HG02678 (cell line): ENCODE data around the gene GLYR1.
A peak's percentile ranks its signal among the peaks of the same experiment; 100 is the strongest.

Experiments
- ATAC-seq: cut with Tn5 transposase; IDR thresholded peaks from one replicate; pipeline ENCODE4 v1.9.1; 2021; ENCODE audit warnings: mild to moderate bottlenecking, moderate library complexity; ENCODE audit not compliant: unreplicated experiment

GLYR1 gene

GRCh38 chr16:4850211-4850610 is 3.1 kb upstream of the GLYR1 start:
- no peak for ATAC-seq

GRCh38 chr16:4847774-4848587 is 893 bp upstream of the GLYR1 start:
- ATAC-seq: peak; percentile 22

- peak; percentile 23 for ATAC-seq
Measured at GRCh38 chr16:4846503-4846900, 586 bp downstream of the GLYR1 start.

GRCh38 chr16:4840984-4841383 is 6.1 kb downstream of the GLYR1 start:
- no peak for ATAC-seq

- ATAC-seq: no peak
Measured at GRCh38 chr16:4839942-4840341, 7.1 kb downstream of the GLYR1 start.

- ATAC-seq: no peak
Measured at GRCh38 chr16:4837733-4838501, 9.2 kb downstream of the GLYR1 start.

GRCh38 chr16:4836727-4837126 is 10.4 kb downstream of the GLYR1 start:
- ATAC-seq: no peak

- no peak for ATAC-seq
Measured at GRCh38 chr16:4833584-4833983, 13.5 kb downstream of the GLYR1 start.

- ATAC-seq: no peak
Measured at GRCh38 chr16:4832698-4833343, 14.3 kb downstream of the GLYR1 start.

- ATAC-seq: no peak
Measured at GRCh38 chr16:4831616-4832015, 15.5 kb downstream of the GLYR1 start.

- ATAC-seq: no peak
Measured at GRCh38 chr16:4830408-4830807, 16.7 kb downstream of the GLYR1 start.

GRCh38 chr16:4828567-4829321 is 18.3 kb downstream of the GLYR1 start:
- ATAC-seq: no peak

GRCh38 chr16:4826980-4827379 is 20.1 kb downstream of the GLYR1 start:
- no peak for ATAC-seq

GRCh38 chr16:4826526-4826925 is 20.6 kb downstream of the GLYR1 start:
- ATAC-seq: no peak

- ATAC-seq: no peak
Measured at GRCh38 chr16:4825196-4825595, 21.9 kb downstream of the GLYR1 start.

- ATAC-seq: no peak
Measured at GRCh38 chr16:4820652-4821051, 26.4 kb downstream of the GLYR1 start.

- no peak for ATAC-seq
Measured at GRCh38 chr16:4814542-4815173, 32.4 kb downstream of the GLYR1 start.

- ATAC-seq: no peak
Measured at GRCh38 chr16:4814046-4814445, 33.0 kb downstream of the GLYR1 start.

GRCh38 chr16:4813251-4814003 is 33.7 kb downstream of the GLYR1 start:
- no peak for ATAC-seq

- no peak for ATAC-seq
Measured at GRCh38 chr16:4811773-4812172, 35.3 kb downstream of the GLYR1 start.
